Activated CD4-positive, alpha-beta T cell treated with anti-CD3 and anti-CD28 coated beads, Interleukin-2, Interleukin-4, amounts not matched to agents 100 ng/mL and 50 ng/mL, durations not matched to agents 16 hours and 8 hours (primary cell): Measurements from ENCODE around the gene ASL.
"Not testable (repeated sequence)": the region's sequence is repeated elsewhere in the genome, so short reads cannot be mapped to it uniquely, and the experiment has no call there.

Experiments
- DNase-seq: peaks from one replicate; pipeline ENCODE4 v3.0.0-alpha.2; 2020; ENCODE audit warnings: low spot score

Gene ASL

DNA sequence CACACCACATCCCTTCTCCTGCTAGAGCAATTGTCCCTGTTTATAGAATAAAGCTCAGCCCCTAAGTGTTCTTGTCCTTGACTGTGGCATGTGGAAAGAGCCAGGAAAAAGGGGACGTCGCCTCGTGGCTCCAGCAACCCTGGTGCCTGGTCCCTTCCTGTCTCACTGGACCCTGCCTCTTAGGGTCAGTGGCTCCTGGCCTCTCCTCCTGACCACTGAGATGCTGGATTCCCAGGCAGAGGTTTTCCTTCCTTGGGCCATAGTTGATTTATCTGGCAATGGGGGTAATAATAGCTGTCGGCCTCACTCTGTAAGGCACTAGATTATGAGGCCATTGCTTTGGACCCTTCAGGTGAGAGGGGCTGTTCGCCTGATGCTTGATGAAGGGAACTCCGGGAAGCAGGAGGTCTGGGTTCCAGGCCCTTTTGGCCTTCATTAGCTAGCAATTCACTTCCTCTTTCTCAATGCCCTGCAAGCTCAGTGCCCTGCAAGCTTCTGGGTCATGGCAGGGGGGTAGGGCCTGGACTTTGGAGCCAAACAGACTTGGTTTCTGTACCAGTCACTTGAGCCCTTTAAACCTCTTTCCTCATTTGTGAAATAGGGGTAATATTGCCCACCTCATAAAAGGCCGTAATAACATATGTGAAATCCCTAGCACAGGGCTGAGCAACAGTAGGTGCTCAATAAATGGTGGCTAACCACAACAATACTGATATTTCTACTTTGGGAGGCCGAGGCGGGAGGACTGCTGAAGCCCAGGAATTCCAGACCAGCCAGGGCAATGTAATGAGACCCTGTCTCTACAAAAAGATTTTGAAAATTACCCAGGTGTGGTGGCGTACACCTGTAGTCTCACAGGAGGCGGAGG is 1.1 kb downstream of the ASL start:
- DNase-seq, result no peak

DNA sequence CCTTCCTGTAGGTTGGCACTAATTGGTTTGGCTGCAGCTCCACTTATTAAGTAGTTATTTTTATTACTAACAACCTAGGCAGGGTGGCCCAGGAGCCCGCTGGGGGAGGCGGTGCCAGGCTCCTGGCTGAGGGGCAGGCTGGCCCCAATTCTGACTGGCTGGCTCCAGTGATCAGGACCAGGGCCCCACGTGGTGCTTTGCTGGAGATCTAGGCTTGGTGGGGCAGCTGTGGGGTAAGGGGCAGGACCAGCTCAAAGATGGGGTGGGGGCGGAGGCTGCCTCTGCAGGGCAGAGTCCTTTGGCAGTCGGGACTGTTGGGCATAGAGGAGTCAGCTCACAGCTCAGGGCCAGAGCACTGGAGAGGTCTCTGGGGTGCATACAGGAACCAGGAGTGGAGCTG is 2.4 kb downstream of the ASL start:
- no peak for DNase-seq

DNA sequence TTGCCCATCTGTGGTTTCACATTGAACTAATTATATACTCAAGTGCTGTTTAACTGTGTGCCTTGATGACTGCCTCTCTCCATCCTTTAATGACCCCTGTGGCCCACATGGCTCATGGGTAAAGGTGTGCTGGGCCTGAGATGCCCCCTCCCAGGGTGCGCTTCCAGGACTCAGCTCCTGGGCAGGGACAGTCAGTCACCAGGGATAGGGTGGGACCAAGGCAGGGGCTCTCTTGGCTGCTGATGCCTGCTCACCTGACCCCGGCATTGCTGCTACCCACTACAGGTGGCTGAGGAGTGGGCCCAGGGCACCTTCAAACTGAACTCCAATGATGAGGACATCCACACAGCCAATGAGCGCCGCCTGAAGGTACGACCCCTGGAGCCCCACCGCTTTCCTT is 6.5 kb downstream of the ASL start:
- DNase-seq, result no peak

DNA sequence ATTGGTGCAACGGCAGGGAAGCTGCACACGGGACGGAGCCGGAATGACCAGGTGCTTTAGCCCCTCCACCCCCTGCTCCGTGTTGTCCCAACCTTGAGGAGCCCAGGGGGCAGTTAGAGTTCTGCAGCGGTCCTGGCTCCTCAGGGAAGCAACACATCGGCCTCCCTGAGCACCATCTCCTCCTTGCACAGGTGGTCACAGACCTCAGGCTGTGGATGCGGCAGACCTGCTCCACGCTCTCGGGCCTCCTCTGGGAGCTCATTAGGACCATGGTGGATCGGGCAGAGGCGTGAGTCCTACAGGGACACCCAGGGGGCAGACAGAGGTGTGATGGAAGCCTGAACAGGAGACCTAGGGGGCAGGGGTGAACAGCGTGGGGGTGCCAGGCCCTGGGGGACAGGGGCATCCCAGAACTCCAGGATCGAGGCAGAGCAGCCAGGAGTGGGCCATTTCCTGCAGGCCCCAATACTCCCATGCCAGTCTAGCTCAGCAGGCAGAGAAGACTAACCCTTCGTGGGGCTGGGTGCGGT is 7.3 kb downstream of the ASL start:
- DNase-seq, result no peak

DNA sequence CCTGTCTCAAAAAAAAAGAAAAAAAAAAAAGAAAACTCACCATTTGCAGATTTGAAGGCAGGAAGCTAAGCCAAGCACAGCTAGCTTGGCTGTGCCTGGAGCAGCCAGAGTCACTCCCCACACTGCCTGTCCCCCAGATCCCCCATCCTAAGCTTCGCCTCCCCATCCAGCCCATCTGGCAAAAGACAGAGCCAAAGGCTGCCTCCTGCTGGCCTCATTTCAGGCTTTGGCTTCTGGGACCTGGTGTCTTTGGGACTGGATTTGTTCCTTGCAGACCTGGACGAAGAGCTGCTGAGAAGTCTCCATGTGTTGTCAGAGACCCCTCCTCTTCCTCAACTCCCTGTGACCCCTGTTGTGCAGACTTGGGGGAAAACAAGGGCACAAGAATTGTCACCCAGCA is 8.1 kb downstream of the ASL start:
- DNase-seq, result no peak

DNA sequence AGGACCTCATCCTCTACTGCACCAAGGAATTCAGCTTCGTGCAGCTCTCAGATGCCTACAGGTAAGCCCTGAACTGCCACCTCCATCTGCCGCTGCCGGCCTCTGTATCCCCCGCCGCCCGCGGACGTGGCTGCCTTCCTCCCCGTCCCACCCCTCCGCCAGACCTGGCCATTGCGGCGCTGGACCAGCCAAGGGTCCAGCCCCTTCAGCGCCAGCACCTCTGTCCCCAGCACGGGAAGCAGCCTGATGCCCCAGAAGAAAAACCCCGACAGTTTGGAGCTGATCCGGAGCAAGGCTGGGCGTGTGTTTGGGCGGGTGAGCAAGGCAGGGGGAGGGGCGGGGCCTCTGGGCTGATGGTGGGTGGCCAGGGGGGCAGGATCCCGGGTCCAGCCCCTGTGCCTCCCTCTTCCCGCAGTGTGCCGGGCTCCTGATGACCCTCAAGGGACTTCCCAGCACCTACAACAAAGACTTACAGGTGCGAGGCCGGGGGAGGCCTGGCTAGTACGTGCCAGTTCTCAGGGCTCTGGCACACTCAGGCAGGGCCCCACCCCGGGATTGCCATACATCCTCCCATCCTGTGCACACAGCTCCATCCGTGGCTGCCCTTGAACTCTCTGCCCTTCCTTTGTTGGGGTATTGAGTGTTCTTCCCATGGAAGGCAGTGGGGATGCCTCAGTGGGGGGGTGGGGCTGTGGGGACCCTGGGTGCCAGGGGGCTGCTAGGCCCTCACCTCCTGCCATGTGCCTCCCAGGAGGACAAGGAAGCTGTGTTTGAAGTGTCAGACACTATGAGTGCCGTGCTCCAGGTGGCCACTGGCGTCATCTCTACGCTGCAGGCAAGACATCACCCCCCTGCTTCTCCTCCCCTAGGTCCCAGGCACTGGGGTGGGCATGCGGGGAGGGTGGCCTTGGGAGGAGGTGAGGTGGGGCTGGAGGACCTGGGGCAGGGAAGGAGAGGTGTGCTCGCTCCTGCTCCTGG is 13.5 kb downstream of the ASL start:
- DNase-seq, result no peak

DNA sequence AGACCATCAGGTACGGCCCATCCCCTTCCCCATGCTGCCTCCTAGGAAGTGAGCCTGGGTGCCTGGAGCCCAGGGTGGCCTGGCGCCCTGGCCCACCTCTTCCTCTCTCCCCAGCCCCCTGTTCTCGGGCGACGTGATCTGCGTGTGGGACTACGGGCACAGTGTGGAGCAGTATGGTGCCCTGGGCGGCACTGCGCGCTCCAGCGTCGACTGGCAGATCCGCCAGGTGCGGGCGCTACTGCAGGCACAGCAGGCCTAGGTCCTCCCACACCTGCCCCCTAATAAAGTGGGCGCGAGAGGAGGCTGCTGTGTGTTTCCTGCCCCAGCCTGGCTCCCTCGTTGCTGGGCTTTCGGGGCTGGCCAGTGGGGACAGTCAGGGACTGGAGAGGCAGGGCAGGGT is 17.0 kb downstream of the ASL start:
- DNase-seq, result no peak

DNA sequence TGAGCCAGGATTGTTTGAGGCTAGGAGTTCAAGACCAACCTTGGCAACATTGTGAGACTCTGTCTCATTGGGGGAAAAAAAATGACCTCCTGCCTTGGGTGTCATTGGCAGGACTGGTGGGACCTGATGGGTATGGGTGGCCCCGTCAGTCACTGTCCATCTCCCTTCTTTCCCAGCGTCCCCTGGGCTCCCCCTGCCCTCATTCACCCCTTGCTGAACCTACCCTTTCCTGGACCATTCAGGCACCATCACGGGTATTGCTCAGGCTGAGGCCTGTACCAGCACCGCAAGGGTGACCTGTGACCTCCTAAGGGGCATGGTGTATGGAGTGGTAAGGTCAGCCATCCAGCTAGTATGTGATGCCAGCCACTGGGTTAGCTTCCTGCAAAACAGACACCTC is 19.4 kb downstream of the ASL start:
- DNase-seq, result no peak

DNA sequence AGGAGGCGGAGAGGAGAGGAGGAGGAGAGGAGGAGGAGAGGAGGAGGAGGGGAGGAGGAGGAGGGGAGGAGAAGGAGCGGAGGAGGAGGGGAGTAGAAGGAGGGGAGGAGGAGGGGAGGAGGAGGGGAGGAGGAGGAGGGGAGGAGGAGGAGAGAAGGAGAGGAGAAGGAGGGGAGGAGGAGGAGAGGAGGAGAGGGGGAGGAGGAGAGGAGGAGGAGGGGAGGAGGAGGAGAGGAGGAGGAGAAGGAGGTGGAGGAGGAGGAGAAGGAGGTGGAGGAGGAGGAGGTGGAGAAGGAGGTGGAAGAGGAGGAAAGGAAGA is 23.6 kb downstream of the ASL start:
- no peak for DNase-seq

DNA sequence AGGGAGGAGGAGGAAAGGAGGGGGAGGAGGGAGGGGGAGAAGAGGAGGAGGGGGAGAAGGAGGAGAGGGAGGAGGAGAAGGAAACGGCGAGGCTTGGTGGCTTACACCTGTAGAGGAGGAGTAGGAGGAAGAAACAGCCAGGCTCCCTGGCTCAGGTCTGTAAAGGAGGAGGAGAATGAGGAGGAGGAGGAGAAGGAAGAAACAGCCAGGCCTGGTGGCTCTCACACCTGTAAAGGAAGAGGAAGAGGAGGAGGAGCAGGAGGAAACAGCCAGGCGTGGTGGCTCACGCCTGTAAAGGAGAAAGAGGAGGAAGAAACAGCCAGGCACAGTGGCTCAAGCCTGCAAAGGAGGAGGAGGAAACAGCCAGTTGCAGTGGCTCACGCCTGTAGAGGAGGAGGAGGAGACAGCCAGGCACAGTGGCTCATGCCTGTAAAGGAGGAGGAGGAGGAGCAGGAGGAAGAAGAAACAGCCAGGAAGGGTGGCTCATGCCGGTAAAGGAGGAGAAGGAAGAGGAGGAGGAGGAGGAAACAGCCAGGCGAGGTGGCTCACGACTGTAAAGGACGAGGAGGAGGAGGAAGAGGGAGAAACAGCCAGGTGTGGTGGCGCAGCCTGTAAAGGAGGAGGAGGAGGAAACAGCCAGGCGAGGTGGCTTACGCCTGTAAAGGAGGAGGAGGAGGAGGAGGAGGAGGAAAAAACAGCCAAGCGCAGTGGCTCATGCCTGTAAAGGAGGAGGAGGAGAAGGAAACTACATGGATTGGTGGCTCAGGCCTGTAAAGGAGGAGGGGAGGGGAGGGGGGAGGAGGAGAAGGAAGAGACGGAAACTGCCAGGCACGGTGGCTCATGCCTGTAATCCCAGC is 24.2 kb downstream of the ASL start:
- no peak for DNase-seq

DNA sequence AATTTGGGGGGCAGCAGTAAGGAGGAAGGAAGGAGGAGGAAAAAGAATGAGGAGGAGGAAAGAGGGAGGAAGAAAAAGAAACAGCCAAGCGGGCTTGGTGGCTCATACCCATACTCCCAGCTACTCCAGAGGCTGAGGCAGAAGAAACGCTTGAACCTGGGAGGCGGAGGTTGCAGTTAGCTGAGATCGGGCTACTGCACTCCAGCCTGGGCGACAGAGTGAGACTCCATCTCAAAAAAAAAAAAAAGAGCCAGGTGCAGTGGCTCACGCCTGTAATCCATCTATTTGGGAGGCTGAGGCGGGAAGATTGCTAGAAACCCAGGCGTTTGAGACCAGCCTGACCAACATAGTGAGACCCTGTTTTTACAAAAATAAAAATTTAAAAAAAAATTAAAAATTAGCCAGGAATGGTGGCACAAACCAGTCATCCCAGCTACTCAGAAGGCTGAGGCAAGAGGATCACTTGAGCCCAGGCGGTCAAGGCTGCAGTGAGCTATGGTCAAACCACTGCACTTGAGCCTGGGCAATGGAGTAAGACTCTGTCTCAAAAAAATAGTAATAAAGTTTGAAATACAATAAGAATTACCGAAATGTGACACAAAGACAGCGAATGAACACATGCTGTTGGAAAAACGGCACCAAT is 24.9 kb downstream of the ASL start:
- DNase-seq, result no peak

DNA sequence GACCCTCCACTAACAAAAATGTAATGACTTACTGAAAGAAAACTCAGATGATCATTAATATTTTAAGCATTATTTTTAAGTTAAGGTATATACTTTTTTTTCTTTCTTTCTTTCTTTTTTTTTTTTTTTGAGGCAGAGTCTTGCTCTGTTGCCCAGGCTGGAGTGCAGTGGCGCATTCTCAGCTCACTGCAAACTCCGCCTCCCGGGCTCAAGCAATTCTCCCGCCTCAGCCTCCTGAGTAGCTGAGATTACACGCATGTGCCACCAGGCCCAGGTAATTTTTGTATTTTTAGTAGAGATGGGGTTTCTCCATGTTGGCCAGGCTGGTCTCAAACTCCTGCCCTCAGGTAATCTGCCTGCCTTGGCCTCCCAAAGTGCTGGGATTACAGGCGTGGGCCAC is 26.5 kb downstream of the ASL start:
- not testable (repeated sequence) for DNase-seq

DNA sequence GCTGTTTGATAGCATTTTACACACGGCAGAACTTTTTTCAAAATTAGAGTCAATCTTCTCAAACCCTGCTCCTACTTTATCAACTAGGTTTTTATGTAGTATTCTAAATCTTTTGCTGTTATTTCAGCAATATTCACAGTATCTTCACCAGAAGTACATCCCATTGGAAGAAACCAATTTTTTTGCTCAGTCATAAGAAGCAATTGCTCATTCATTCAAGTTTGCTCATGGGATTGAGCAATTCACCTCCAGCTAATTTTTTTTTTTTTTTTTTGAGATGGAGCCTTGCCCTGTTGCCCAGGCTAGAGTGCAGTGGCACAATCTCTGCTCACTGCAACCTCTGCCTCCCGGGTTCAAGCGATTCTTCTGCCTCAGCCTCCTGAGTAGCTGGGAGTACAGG is 28.4 kb downstream of the ASL start:
- not testable (repeated sequence) for DNase-seq

DNA sequence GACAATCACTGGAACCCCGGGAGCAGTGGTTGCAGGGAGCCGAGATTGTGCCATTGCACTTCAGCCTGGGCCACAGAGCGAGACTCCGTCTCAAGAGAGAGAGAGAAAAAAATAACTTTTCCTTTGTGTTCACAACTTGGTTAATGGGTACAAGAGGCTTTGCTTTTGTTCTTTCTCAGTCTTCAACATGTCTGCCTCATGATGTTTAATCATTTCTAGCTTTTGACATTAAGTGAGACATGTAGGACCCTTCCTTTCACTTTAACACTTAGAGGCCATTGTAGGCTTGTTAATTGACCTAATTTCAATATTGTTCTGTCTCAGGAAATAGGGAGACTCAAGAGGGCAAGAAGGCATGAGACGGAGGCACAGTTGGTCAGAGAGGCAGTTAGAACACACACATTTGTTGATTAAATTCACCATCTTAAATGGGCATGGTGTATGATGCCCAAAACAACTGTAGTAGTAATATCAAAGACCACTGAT is 29.7 kb downstream of the ASL start:
- no peak for DNase-seq

DNA sequence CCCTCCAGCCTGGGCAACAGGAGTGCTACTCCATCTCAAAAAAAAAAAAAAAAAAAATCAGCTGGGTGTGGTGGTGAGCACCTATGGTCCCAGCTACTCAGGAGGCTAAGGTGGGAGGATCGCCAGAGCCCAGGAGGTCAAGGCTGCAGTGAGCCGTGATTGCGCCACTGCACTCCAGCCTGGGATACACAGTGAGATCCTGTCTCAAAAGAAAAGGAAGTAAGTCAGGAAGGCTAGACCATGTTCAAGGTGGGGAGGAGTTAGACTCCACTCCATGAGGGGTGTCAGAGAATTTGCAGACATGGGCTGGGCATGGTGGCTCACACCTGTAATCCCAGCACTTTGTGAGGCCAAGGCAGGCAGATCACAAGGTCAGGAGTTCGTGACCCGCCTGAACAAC is 32.8 kb downstream of the ASL start:
- DNase-seq, result not testable (repeated sequence)

DNA sequence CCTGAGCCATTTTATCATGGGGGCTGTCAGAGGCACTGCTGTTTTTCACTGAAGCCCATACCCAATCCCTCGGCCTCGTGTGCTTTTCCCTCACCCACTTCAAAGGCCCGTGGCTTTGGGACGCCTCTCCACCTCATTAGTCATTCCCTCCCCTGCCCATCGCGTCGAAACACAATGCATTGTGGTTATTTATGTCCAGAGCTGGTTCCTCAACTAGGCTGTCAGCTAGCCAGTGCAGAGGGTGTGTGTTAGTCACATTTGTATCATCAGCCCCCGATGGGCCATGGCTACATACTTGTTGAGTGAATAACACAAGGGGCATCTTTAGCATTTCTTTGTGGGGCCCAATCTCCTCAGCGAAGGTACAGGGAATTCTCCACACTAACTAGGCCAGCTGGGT is 35.2 kb downstream of the ASL start:
- no peak for DNase-seq

DNA sequence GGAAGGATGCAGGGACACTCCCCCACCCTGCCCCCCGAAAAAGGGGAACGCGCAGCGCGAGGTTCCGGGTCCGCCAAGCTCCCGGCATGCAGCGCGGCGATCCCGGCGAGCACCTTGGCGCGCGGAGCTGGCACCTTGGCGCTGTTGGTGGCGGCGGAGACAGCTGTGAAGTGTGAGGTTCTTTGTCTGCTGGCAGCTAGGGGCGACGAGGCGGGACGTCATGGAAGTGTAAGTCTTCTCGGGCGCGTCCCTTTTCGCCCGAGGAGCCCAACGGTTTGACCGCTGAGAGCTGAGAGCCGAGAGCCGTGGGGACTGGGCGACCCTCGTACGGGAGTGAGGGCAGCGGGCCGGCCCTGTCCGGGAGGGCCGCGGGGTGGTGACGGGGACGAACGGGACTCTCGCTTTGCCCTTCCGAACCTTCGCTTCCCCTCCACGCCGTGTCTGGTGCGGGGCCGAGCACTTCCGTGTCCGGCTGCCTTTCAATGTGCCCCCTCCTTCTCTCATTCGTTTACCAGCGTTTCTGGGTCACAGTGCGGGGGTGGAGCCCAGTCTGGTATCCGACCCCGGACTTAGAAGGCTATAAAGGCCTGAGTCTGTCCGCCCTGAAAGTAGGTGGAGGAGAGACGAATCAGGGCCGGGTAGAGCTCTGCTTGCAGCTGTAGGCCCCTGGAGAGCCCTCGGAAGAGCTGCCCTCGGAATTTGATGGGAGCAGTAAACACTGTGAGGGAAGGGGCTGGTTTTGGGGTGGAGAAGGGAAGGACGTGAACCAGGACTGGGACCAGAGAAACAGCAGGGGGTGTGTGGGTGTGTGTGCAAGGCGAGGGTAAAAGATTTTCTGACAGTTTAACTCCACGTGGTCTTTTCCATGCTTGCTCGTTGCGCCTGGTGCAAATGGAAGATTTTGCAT is 39.4 kb downstream of the ASL start, which contains the start of gene CRCP:
Gene CRCP (plus strand): TSS at position 105 of the 907 bp plus-strand sequence. CDS start 116 bp downstream, at position 221.
- peak; percentile 79 for DNase-seq

DNA sequence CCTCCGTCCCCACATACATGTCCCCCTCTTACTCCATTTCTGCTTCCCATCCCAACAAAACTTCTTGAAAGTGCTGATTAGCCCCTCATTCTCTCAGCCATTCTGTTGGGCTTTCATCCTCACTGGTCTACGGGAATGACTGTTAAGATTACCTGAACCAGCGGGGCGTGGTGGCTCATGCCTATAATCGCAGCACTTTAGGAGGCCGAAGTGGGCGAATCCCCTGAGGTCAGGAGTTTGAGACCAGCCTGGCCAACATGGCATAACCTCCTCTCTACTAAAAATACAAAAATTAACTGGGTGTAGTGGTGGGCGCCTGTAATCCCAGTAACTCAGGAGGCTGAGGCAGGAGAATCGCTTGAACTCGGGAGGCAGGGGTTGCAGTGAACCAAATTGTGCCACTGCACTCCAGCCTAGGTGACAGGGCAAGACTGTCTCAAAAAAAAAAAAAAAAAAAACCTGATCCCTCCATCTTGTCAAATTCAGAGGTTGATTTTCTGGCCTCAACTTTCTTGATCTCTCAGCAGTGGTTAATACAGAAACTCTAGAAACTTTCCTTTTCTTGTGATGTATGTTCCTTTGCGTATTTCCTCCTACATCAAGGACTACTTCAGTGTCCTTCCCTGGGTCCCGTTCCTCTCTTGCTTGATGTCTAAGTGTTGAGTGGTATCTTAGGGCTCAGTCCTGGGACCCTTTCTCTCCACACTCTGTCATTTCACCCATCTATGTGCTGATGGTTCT is 41.2 kb downstream of the ASL start:
- DNase-seq, result peak; percentile 49

DNA sequence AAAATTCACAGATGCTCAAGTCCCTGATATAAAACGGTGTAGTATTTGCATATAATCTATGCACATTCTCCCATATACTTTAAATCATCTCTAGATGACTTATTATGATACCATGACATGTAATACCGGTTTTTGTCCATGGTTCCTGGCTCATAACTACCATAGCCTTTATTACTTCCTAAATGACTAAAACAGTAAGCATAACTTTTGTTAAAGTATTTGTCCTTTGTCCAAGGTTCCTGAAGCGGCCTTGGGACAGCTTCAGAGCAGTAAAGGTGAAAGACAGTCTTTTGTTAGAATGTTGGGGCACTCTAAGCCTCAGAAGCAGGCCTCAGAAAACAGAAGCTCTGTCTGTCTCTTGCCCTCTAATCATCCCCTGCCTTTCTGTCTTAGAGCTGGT is 43.0 kb downstream of the ASL start:
- peak; percentile 37 for DNase-seq
